ENCODE results near the gene VMP1.

The VMP1 gene

DNA sequence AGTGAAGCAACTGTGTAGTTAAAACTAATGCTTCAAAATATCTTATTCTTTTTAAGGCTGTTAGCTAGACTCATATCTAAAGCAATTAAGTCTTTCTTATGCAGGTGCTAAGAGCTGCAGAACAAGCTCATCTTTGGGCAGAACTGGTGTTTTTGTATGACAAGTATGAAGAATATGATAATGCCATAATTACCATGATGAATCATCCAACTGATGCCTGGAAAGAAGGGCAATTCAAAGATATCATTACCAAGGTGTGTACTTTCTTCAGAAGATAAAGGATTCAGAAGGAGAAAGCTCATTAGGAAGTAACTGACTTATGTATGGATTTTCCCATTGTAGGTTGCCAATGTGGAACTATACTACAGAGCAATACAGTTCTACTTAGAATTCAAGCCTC is 24.2 kb upstream of the VMP1 start:
- TF ChIP-seq, protein P1, sequence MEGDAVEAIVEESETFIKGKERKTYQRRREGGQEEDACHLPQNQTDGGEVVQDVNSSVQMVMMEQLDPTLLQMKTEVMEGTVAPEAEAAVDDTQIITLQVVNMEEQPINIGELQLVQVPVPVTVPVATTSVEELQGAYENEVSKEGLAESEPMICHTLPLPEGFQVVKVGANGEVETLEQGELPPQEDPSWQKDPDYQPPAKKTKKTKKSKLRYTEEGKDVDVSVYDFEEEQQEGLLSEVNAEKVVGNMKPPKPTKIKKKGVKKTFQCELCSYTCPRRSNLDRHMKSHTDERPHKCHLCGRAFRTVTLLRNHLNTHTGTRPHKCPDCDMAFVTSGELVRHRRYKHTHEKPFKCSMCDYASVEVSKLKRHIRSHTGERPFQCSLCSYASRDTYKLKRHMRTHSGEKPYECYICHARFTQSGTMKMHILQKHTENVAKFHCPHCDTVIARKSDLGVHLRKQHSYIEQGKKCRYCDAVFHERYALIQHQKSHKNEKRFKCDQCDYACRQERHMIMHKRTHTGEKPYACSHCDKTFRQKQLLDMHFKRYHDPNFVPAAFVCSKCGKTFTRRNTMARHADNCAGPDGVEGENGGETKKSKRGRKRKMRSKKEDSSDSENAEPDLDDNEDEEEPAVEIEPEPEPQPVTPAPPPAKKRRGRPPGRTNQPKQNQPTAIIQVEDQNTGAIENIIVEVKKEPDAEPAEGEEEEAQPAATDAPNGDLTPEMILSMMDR (IDR thresholded peaks at IDR 0.05; ENCODE audit: poor library complexity, severe bottlenecking), result no peak
- Histone ChIP-seq H3K27ac (ENCODE audit: poor library complexity, severe bottlenecking) (no peak overlapping the region), H3K9me3 (ENCODE audit: severe bottlenecking) (no peaks in the 10 kb centered on the region), H3K4me3 (ENCODE audit: severe bottlenecking) (no peak overlapping the region), H3K4me1 (ENCODE audit: insufficient read depth, poor library complexity, severe bottlenecking) (no peaks in the 10 kb centered on the region), H3K36me3 (ENCODE audit: low read depth) (peaks cover 100% of the 10 kb centered on the region), H3K27me3 (ENCODE audit: insufficient read depth, poor library complexity, severe bottlenecking) (no peaks in the 10 kb centered on the region)
- DNase-seq (ENCODE audit: low spot score) (no peak), ATAC-seq (ENCODE audit: low read depth) (no peak; the same call in 2 of the 3 replicates)

DNA sequence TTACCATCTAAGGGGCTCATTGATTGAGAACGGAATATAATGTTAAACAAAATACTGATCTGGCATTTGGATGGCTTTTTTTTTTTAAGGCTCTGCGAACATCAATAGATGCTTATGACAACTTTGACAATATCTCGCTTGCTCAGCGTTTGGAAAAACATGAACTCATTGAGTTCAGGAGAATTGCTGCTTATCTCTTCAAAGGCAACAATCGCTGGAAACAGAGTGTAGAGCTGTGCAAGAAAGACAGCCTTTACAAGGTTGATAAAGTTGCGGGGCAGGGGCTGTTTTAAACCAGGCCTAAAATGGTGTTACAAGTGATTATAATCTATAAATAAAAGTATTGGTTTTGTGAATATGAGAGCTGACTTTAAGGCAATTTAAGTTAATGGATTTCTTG is 22.5 kb upstream of the VMP1 start:
- Histone ChIP-seq H3K4me3 (ENCODE audit: severe bottlenecking) (no peak overlapping the region), H3K27me3 (ENCODE audit: insufficient read depth, poor library complexity, severe bottlenecking) (no peaks in the 10 kb centered on the region), H3K36me3 (ENCODE audit: low read depth) (peaks cover 100% of the 10 kb centered on the region), H3K9me3 (ENCODE audit: severe bottlenecking) (no peaks in the 10 kb centered on the region), H3K27ac (ENCODE audit: poor library complexity, severe bottlenecking) (no peak overlapping the region), H3K4me1 (ENCODE audit: insufficient read depth, poor library complexity, severe bottlenecking) (no peaks in the 10 kb centered on the region)
- TF ChIP-seq, protein P1 (IDR thresholded peaks at IDR 0.05; ENCODE audit: poor library complexity, severe bottlenecking), result no peak
- ATAC-seq (ENCODE audit: low read depth) (no peak), DNase-seq (ENCODE audit: low spot score) (no peak)

DNA sequence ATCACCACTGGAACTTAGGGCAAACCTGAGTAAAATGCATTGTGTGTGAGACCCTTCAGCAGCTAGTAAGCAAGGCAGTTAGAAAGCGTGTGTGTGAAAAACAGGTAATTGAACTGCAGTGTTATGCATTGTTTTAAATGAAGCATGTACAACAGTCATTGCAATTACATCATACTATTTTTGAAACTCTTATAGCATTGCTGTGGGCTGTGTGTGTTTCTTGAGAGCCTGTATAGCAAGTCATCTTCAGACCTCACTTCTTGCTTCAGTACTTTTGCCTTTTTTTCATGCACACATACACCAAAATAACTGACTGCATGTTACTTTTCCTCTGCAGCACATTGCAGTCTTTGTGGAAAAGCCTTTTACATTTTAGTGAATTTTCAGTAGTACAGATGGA is 19.4 kb upstream of the VMP1 start:
- ATAC-seq (ENCODE audit: low read depth), result no peak
- peaks cover 99% of the 10 kb centered on the region for H3K36me3 ChIP-seq (ENCODE audit: low read depth)
- no peak overlapping the region for H3K27ac ChIP-seq (ENCODE audit: poor library complexity, severe bottlenecking)

DNA sequence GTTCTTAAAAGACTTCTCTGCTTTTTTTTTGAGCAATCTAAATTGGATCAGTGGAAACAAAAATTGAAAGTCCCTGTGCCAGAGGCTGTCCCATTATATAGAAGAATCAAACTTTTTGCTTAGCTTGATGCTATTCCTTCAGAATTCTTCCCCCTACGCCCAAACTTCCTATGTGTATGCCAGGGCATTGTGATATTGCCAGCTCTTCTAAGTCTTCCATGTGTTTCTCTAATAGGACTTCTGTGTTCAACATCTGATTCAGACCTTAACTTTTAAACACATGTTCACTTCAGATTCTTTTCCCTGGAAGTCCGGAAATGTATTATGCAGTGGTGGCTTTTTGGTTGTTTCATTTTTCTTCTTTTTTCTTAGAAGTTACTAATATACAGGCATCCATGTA is 19.0 kb upstream of the VMP1 start:
- no peak for DNase-seq (ENCODE audit: low spot score)
- Histone ChIP-seq H3K9me3 (ENCODE audit: severe bottlenecking) (no peaks in the 10 kb centered on the region), H3K27ac (ENCODE audit: poor library complexity, severe bottlenecking) (no peak overlapping the region), H3K4me1 (ENCODE audit: insufficient read depth, poor library complexity, severe bottlenecking) (no peaks in the 10 kb centered on the region), H3K4me3 (ENCODE audit: severe bottlenecking) (no peak overlapping the region), H3K36me3 (ENCODE audit: low read depth) (peaks cover 99% of the 10 kb centered on the region), H3K27me3 (ENCODE audit: insufficient read depth, poor library complexity, severe bottlenecking) (no peaks in the 10 kb centered on the region)
- TF ChIP-seq, protein P1 (IDR thresholded peaks at IDR 0.05; ENCODE audit: poor library complexity, severe bottlenecking), result no peak
- no peak for ATAC-seq (ENCODE audit: low read depth)

More for the DNA sequence above, 19.4 kb upstream of the VMP1 start:
- Histone ChIP-seq H3K27me3 (ENCODE audit: insufficient read depth, poor library complexity, severe bottlenecking) (no peaks in the 10 kb centered on the region), H3K4me1 (ENCODE audit: insufficient read depth, poor library complexity, severe bottlenecking) (no peaks in the 10 kb centered on the region), H3K4me3 (ENCODE audit: severe bottlenecking) (no peak overlapping the region), H3K9me3 (ENCODE audit: severe bottlenecking) (no peaks in the 10 kb centered on the region)
- no peak for DNase-seq (ENCODE audit: low spot score)
- TF ChIP-seq, protein P1 (IDR thresholded peaks at IDR 0.05; ENCODE audit: poor library complexity, severe bottlenecking), result no peak

DNA sequence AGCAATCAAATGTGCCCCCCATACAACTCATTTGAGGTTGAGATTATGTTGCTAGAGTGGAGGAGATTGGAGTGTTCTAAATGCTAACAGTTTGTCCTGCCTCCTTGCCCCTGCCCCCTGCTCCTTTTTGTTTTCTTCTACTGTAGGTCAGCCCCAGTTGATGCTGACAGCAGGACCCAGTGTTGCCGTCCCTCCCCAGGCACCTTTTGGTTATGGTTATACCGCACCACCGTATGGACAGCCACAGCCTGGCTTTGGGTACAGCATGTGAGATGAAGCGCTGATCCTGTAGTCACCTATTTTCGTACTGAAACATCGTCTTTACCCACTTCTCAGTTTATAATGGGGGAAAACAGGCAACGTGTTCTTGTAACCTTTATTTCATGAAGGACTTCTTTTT is 13.9 kb upstream of the VMP1 start:
- no peak for ATAC-seq (ENCODE audit: low read depth)
- DNase-seq (ENCODE audit: low spot score), result no peak
- H3K27ac ChIP-seq (ENCODE audit: poor library complexity, severe bottlenecking), result no peak overlapping the region
- no peaks in the 10 kb centered on the region for H3K27me3 ChIP-seq (ENCODE audit: insufficient read depth, poor library complexity, severe bottlenecking)
- TF ChIP-seq, protein P1 (IDR thresholded peaks at IDR 0.05; ENCODE audit: poor library complexity, severe bottlenecking), result no peak
- H3K4me1 ChIP-seq (ENCODE audit: insufficient read depth, poor library complexity, severe bottlenecking), result no peaks in the 10 kb centered on the region
- no peaks in the 10 kb centered on the region for H3K9me3 ChIP-seq (ENCODE audit: severe bottlenecking)
- H3K4me3 ChIP-seq (ENCODE audit: severe bottlenecking), result no peak overlapping the region
- peaks cover 99% of the 10 kb centered on the region for H3K36me3 ChIP-seq (ENCODE audit: low read depth)

Data from RWPE2 (cell line).